ENCODE measurements around the gene MED22.

DNA sequence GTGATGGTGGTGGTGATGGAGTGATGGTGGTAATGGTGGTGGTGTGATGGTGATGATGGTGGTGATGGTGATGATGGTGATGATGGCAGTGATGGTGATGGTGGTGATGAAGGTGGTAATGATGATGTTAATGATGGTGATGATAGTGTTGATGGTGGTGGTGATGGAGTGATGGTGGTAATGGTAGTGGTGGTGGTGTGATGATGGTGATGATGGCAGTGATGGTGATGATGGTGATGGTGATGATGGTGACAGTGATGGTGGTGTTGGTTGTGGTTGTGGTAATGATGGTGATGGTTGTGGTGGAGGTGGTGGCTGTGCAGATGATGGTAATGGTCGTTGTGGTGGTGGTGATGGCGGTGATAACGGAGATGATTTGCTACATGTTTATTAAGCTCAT is 35.5 kb upstream of the MED22 start:
- TF ChIP-seq, protein P1, sequence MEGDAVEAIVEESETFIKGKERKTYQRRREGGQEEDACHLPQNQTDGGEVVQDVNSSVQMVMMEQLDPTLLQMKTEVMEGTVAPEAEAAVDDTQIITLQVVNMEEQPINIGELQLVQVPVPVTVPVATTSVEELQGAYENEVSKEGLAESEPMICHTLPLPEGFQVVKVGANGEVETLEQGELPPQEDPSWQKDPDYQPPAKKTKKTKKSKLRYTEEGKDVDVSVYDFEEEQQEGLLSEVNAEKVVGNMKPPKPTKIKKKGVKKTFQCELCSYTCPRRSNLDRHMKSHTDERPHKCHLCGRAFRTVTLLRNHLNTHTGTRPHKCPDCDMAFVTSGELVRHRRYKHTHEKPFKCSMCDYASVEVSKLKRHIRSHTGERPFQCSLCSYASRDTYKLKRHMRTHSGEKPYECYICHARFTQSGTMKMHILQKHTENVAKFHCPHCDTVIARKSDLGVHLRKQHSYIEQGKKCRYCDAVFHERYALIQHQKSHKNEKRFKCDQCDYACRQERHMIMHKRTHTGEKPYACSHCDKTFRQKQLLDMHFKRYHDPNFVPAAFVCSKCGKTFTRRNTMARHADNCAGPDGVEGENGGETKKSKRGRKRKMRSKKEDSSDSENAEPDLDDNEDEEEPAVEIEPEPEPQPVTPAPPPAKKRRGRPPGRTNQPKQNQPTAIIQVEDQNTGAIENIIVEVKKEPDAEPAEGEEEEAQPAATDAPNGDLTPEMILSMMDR (conservative IDR thresholded peaks at IDR 0.05; ENCODE audit: low read length) = no peak
- no peak for TF ChIP-seq EZH2phosphoT487 (IDR thresholded peaks at IDR 0.05; ENCODE audit: borderline replicate concordance)

Measured in Loucy (cell line).